OCI-LY7 (cell line): ENCODE measurements around the gene SPINK1.

Source experiments
- EZH2phosphoT487 ChIP-seq: fragments of 200-600 bp; sonication (generic); IDR thresholded peaks from 2 replicates; pipeline ENCODE4 v1.6.1; 2018; ENCODE audit warnings: low read depth, borderline replicate concordance, mild to moderate bottlenecking, mixed run types, antibody characterized with exemption, low read length, moderate library complexity, mixed read lengths
- TF ChIP-seq, protein P1 (sequence below): fragments of 200-600 bp; sonication (generic); conservative IDR thresholded peaks from 2 replicates; pipeline ENCODE4 v1.5.1; 2014; ENCODE audit warnings: mild to moderate bottlenecking, antibody characterized with exemption, low read length, moderate library complexity, mixed read lengths

DNA sequence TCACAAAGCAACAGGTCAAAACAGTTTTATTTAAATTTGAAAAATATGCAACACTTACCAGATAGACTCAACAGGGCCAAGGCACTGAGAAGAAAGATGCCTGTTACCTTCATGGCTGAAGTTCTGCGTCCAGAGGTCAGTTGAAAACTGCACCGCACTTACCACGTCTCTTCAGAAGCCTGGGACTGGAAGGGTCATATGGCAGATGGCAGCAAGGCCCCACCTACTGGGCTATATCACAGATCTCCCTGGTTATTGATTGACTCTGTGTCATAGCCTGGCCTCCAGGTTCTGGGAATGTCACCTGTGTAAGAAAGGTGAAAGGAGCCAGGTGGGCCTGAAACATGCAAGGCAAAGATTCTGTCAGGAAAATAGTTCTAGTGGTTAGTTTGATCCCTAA lies at the start of gene SPINK1:
- TF ChIP-seq, protein P1, sequence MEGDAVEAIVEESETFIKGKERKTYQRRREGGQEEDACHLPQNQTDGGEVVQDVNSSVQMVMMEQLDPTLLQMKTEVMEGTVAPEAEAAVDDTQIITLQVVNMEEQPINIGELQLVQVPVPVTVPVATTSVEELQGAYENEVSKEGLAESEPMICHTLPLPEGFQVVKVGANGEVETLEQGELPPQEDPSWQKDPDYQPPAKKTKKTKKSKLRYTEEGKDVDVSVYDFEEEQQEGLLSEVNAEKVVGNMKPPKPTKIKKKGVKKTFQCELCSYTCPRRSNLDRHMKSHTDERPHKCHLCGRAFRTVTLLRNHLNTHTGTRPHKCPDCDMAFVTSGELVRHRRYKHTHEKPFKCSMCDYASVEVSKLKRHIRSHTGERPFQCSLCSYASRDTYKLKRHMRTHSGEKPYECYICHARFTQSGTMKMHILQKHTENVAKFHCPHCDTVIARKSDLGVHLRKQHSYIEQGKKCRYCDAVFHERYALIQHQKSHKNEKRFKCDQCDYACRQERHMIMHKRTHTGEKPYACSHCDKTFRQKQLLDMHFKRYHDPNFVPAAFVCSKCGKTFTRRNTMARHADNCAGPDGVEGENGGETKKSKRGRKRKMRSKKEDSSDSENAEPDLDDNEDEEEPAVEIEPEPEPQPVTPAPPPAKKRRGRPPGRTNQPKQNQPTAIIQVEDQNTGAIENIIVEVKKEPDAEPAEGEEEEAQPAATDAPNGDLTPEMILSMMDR: no peak
- TF ChIP-seq EZH2phosphoT487: no peak
